Panc1 (cell line): Measurements from ENCODE around the gene NDOR1.

Experiments used
- CTCF ChIP-seq: fragments of 450-650 bp; IDR thresholded peaks from 2 replicates; pipeline ENCODE4 v1.5.1; 2017; ENCODE audit warnings: mild to moderate bottlenecking
- POLR2AphosphoS5 ChIP-seq: IDR thresholded peaks from 2 replicates; pipeline ENCODE4 v1.6.1; 2012; ENCODE audit warnings: mild to moderate bottlenecking, low read depth, low read length, moderate library complexity
- REST ChIP-seq, 2 experiments: IDR thresholded peaks; 2 replicates each; pipeline ENCODE4 v1.6.1; 2011 to 2012; ENCODE audit warnings: low read depth in 2 of 2, control low read depth in 1 of 2, low read length in 1 of 2, mild to moderate bottlenecking in 1 of 2, moderate library complexity in 1 of 2; ENCODE audit not compliant: insufficient read depth in 1 of 2

- no peak for TF ChIP-seq CTCF
- no peak for TF ChIP-seq REST (IDR thresholded peaks at IDR 0.05; ENCODE audit: insufficient read depth in 1 of 2, low read depth in 2 of 2, low read length in 1 of 2)
- no peak for TF ChIP-seq POLR2AphosphoS5
These were observed 16.9 kb downstream of the NDOR1 start, which contains the start of gene RNF208 for GRCh38 chr9:137222190-137223077.
